ENCODE data around the gene HSD17B10. TPM values are rescaled to one million over a fixed set of nuclear protein-coding genes. Genes with fewer than 3 reads are reported as not detected.

HSD17B10 gene
- total and polyA plus RNA-seq, 2 experiments from 2014 or later: 78.9 to 121 TPM

DNA sequence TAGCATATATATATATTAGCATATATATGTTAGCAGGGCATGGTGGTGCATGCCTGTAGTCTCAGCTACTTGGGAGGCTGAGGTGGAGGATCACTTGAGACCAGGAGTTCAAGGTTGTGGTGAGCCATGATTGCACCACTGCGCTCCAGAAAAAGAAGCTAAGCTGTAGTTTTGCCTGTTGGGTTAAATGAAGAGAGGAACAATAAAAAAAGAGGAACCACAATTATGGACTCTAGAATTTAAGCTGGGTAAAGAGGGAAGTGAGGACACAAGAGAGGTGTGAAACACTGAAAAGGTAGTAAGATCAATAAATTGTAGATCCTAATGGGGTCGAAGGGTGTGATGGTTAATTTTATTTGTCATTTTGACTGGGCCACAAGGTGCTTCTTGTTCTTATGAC lies 40.5 kb upstream of the HSD17B10 start (continued):
- TF ChIP-seq, protein P1, sequence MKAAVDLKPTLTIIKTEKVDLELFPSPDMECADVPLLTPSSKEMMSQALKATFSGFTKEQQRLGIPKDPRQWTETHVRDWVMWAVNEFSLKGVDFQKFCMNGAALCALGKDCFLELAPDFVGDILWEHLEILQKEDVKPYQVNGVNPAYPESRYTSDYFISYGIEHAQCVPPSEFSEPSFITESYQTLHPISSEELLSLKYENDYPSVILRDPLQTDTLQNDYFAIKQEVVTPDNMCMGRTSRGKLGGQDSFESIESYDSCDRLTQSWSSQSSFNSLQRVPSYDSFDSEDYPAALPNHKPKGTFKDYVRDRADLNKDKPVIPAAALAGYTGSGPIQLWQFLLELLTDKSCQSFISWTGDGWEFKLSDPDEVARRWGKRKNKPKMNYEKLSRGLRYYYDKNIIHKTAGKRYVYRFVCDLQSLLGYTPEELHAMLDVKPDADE (IDR thresholded peaks at IDR 0.05): no peak
- TF ChIP-seq, protein P2, sequence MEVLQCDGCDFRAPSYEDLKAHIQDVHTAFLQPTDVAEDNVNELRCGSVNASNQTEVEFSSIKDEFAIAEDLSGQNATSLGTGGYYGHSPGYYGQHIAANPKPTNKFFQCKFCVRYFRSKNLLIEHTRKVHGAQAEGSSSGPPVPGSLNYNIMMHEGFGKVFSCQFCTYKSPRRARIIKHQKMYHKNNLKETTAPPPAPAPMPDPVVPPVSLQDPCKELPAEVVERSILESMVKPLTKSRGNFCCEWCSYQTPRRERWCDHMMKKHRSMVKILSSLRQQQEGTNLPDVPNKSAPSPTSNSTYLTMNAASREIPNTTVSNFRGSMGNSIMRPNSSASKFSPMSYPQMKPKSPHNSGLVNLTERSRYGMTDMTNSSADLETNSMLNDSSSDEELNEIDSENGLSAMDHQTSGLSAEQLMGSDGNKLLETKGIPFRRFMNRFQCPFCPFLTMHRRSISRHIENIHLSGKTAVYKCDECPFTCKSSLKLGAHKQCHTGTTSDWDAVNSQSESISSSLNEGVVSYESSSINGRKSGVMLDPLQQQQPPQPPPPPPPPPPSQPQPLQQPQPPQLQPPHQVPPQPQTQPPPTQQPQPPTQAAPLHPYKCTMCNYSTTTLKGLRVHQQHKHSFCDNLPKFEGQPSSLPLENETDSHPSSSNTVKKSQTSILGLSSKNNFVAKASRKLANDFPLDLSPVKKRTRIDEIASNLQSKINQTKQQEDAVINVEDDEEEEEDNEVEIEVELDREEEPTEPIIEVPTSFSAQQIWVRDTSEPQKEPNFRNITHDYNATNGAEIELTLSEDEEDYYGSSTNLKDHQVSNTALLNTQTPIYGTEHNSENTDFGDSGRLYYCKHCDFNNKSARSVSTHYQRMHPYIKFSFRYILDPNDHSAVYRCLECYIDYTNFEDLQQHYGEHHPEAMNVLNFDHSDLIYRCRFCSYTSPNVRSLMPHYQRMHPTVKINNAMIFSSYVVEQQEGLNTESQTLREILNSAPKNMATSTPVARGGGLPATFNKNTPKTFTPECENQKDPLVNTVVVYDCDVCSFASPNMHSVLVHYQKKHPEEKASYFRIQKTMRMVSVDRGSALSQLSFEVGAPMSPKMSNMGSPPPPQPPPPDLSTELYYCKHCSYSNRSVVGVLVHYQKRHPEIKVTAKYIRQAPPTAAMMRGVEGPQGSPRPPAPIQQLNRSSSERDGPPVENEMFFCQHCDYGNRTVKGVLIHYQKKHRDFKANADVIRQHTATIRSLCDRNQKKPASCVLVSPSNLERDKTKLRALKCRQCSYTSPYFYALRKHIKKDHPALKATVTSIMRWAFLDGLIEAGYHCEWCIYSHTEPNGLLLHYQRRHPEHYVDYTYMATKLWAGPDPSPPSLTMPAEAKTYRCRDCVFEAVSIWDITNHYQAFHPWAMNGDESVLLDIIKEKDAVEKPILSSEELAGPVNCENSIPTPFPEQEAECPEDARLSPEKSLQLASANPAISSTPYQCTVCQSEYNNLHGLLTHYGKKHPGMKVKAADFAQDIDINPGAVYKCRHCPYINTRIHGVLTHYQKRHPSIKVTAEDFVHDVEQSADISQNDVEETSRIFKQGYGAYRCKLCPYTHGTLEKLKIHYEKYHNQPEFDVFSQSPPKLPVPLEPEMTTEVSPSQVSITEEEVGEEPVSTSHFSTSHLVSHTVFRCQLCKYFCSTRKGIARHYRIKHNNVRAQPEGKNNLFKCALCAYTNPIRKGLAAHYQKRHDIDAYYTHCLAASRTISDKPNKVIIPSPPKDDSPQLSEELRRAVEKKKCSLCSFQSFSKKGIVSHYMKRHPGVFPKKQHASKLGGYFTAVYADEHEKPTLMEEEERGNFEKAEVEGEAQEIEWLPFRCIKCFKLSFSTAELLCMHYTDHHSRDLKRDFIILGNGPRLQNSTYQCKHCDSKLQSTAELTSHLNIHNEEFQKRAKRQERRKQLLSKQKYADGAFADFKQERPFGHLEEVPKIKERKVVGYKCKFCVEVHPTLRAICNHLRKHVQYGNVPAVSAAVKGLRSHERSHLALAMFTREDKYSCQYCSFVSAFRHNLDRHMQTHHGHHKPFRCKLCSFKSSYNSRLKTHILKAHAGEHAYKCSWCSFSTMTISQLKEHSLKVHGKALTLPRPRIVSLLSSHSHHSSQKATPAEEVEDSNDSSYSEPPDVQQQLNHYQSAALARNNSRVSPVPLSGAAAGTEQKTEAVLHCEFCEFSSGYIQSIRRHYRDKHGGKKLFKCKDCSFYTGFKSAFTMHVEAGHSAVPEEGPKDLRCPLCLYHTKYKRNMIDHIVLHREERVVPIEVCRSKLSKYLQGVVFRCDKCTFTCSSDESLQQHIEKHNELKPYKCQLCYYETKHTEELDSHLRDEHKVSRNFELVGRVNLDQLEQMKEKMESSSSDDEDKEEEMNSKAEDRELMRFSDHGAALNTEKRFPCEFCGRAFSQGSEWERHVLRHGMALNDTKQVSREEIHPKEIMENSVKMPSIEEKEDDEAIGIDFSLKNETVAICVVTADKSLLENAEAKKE (CRISPR knock-in tag; IDR thresholded peaks at IDR 0.05): no peak
- TF ChIP-seq ZNF331 (CRISPR knock-in tag; IDR thresholded peaks at IDR 0.05; ENCODE audit: low read depth): no peak
- TF ChIP-seq ZNF114 (CRISPR knock-in tag; IDR thresholded peaks at IDR 0.05): no peak

DNA sequence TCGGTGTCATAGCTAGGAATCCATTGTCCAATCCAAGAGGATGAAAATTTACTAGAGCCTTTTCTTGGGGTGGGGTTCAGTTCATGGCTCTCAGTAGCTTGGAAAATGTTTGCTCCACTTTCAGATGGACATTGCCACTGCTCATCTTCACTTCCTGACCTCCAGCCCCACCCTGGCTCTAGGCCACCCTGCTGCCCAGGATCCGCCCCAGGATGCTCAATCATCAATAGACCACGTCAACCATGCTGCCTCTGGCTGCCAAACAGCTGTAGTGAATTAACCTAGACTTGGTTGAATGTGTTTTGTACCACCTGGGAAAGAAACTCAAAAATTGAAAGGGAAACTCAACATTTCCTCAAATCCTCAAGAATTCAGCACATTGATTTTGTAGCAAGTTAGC lies 37.2 kb upstream of the HSD17B10 start:
- no peaks in the 10 kb centered on the region for H3F3A ChIP-seq (replicated peaks; ENCODE audit: low read depth)
- no peaks in the 10 kb centered on the region for H3K4me1 ChIP-seq (ENCODE audit: insufficient read depth)
- H3K4me2 ChIP-seq: no peak overlapping the region
- H3K4me3 ChIP-seq: no peak overlapping the region
- ATAC-seq (no peak), DNase-seq (ENCODE audit: low spot score) (no peak)
- H3K27me3 Mint-ChIP-seq (ENCODE audit: insufficient read depth, low read depth, poor library complexity): peaks cover 6% of the 10 kb centered on the region
- no peaks in the 10 kb centered on the region for H3K27me3 ChIP-seq (ENCODE audit: insufficient read depth)
- no peaks in the 10 kb centered on the region for H3K79me2 ChIP-seq (replicated peaks; ENCODE audit: insufficient read depth)
- no peaks in the 10 kb centered on the region for H3K36me3 Mint-ChIP-seq (ENCODE audit: low read depth)
- no peaks in the 10 kb centered on the region for H3K4me1 Mint-ChIP-seq
- no peak overlapping the region for H3K27ac ChIP-seq (ENCODE audit: low read depth)
- H3K9me3 Mint-ChIP-seq: no peaks in the 10 kb centered on the region
- H3K27ac Mint-ChIP-seq: no peak overlapping the region
- no peaks in the 10 kb centered on the region for H4K20me1 ChIP-seq (replicated peaks; ENCODE audit: insufficient read depth)
- H3K9me2 ChIP-seq (ENCODE audit: insufficient read depth): no peaks in the 10 kb centered on the region
- no peak overlapping the region for H2AFZ ChIP-seq
- H3K4me3 Mint-ChIP-seq: no peak overlapping the region
- H3K36me3 ChIP-seq (ENCODE audit: insufficient read depth): no peaks in the 10 kb centered on the region
- TF ChIP-seq EZH2phosphoT487 (IDR thresholded peaks at IDR 0.05; ENCODE audit: unreplicated experiment): no peak
- TF ChIP-seq, protein P2 (CRISPR knock-in tag; IDR thresholded peaks at IDR 0.05): no peak
- TF ChIP-seq CREB1 (CRISPR knock-in tag; IDR thresholded peaks at IDR 0.05; ENCODE audit: low read depth): no peak
- TF ChIP-seq, protein P3, sequence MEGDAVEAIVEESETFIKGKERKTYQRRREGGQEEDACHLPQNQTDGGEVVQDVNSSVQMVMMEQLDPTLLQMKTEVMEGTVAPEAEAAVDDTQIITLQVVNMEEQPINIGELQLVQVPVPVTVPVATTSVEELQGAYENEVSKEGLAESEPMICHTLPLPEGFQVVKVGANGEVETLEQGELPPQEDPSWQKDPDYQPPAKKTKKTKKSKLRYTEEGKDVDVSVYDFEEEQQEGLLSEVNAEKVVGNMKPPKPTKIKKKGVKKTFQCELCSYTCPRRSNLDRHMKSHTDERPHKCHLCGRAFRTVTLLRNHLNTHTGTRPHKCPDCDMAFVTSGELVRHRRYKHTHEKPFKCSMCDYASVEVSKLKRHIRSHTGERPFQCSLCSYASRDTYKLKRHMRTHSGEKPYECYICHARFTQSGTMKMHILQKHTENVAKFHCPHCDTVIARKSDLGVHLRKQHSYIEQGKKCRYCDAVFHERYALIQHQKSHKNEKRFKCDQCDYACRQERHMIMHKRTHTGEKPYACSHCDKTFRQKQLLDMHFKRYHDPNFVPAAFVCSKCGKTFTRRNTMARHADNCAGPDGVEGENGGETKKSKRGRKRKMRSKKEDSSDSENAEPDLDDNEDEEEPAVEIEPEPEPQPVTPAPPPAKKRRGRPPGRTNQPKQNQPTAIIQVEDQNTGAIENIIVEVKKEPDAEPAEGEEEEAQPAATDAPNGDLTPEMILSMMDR (conservative IDR thresholded peaks at IDR 0.05; ENCODE audit: low read depth in 2 of 2): no peak
- no peak for TF ChIP-seq ZNF114 (CRISPR knock-in tag; IDR thresholded peaks at IDR 0.05)

Measured in GM23338 (cell line).